GM19025 (cell line): ENCODE data around the gene HTRA2.
A peak's percentile ranks its signal among the peaks of the same experiment; 100 is the strongest.

Experiments
- ATAC-seq: cut with Tn5 transposase; IDR thresholded peaks from one replicate; pipeline ENCODE4 v1.9.1; 2021; ENCODE audit warnings: mild to moderate bottlenecking, low read depth, moderate library complexity; ENCODE audit not compliant: unreplicated experiment

The HTRA2 gene

GRCh38 chr2:74536166-74536950 is 6.6 kb downstream of the HTRA2 start:
- ATAC-seq: no peak

GRCh38 chr2:74537140-74537539 is 7.4 kb downstream of the HTRA2 start:
- ATAC-seq: no peak

GRCh38 chr2:74538881-74539339 is 9.2 kb downstream of the HTRA2 start:
- no peak for ATAC-seq

GRCh38 chr2:74540291-74540690 is 10.6 kb downstream of the HTRA2 start:
- ATAC-seq: no peak

GRCh38 chr2:74542978-74543377 is 13.2 kb downstream of the HTRA2 start:
- no peak for ATAC-seq

GRCh38 chr2:74544634-74545033 is 14.9 kb downstream of the HTRA2 start:
- no peak for ATAC-seq

- no peak for ATAC-seq
These were observed 16.3 kb downstream of the HTRA2 start for GRCh38 chr2:74546004-74546403.

- ATAC-seq: no peak
These were observed 18.7 kb downstream of the HTRA2 start for GRCh38 chr2:74548285-74548899.

- no peak for ATAC-seq
These were observed 19.4 kb downstream of the HTRA2 start for GRCh38 chr2:74548900-74549826.

GRCh38 chr2:74550231-74550630 is 20.5 kb downstream of the HTRA2 start:
- no peak for ATAC-seq

- no peak for ATAC-seq
These were observed 21.8 kb downstream of the HTRA2 start for GRCh38 chr2:74551530-74551929.

GRCh38 chr2:74551942-74552913 is 22.5 kb downstream of the HTRA2 start:
- no peak for ATAC-seq

- no peak for ATAC-seq
These were observed 23.4 kb downstream of the HTRA2 start for GRCh38 chr2:74552914-74553811.

GRCh38 chr2:74553892-74554819 is 24.4 kb downstream of the HTRA2 start, which contains the start of the genes DOK1 and LOXL3:
TSS of gene DOK1 (plus strand) at chr2:74554720. CDS start at chr2:74554755, 35 bp downstream.
TSS of gene LOXL3 (minus strand) at chr2:74553942. CDS start at chr2:74552634, 1,308 bp downstream.
- peak; percentile 51 for ATAC-seq

- ATAC-seq: peak; percentile 39
These were observed 25.2 kb downstream of the HTRA2 start for GRCh38 chr2:74554820-74555531.

GRCh38 chr2:74555610-74556103 is 25.9 kb downstream of the HTRA2 start:
- no peak for ATAC-seq

GRCh38 chr2:74556159-74556558 is 26.4 kb downstream of the HTRA2 start:
- no peak for ATAC-seq
